HepG2 (cell line): ENCODE data around the gene PDK2. TPM values are rescaled to one million over a fixed set of nuclear protein-coding genes. Genes with fewer than 3 reads are reported as not detected.

Experiments used
- AKAP8 ChIP-seq: sonication (generic); formaldehyde crosslinking; IDR thresholded peaks from 2 replicates; pipeline ENCODE4 v1.5.1; 2020; ENCODE audit warnings: mild to moderate bottlenecking, missing genetic modification reagents
- DNMT3B ChIP-seq: conservative IDR thresholded peaks from 2 replicates; pipeline ENCODE4 v1.6.1; 2016; ENCODE audit warnings: missing biosample characterization, control low read depth
- FOXK1 ChIP-seq: sonication (generic); formaldehyde crosslinking; IDR thresholded peaks from 2 replicates; pipeline ENCODE4 v1.4.0; 2020; ENCODE audit warnings: low read depth, missing genetic modification reagents, borderline replicate concordance
- FOXO1 ChIP-seq: sonication (generic); formaldehyde crosslinking; IDR thresholded peaks from 2 replicates; pipeline ENCODE4 v1.4.0; 2020; ENCODE audit warnings: missing genetic modification reagents
- HNRNPL ChIP-seq: fragments of 200-400 bp; formaldehyde crosslinking; IDR thresholded peaks from 2 replicates; pipeline ENCODE4 v1.6.1; 2017; ENCODE audit warnings: mild to moderate bottlenecking, low read depth, low read length
- MEIS2 ChIP-seq: sonication (generic); formaldehyde crosslinking; IDR thresholded peaks from 2 replicates; pipeline ENCODE4 v1.9.0; 2021; ENCODE audit warnings: mild to moderate bottlenecking, missing genetic modification reagents
- MLX ChIP-seq: IDR thresholded peaks from 2 replicates; pipeline ENCODE4 v1.6.1; 2016
- RBM39 ChIP-seq: fragments of 200-400 bp; formaldehyde crosslinking; IDR thresholded peaks from one replicate; pipeline ENCODE4 v1.6.1; 2018; ENCODE audit warnings: antibody characterized with exemption, mild to moderate bottlenecking, low read depth, low read length; ENCODE audit not compliant: poor library complexity, severe bottlenecking
- SALL1 ChIP-seq: sonication (generic); formaldehyde crosslinking; IDR thresholded peaks from 2 replicates; pipeline ENCODE4 v1.8.0; 2022; ENCODE audit warnings: mild to moderate bottlenecking, missing genetic modification reagents
- SIN3A ChIP-seq: IDR thresholded peaks from 2 replicates; pipeline ENCODE4 v1.6.1; 2011; ENCODE audit warnings: low read depth, mild to moderate bottlenecking, control low read depth, low read length, borderline replicate concordance
- SNAI1 ChIP-seq: sonication (generic); formaldehyde crosslinking; IDR thresholded peaks from 2 replicates; pipeline ENCODE4 v1.5.0; 2020; ENCODE audit warnings: mild to moderate bottlenecking, missing genetic modification reagents, borderline replicate concordance
- SOX5 ChIP-seq: IDR thresholded peaks from 2 replicates; pipeline ENCODE4 v1.6.1; 2016; ENCODE audit warnings: borderline replicate concordance
- SOX6 ChIP-seq, 2 experiments: fragments of 450-650 bp in 1 of 2; sonication (generic) in 1 of 2; formaldehyde crosslinking in 1 of 2; IDR thresholded peaks; 2 replicates each; pipeline versions ENCODE4 v1.4.0 to v1.6.1; 2017 to 2020; ENCODE audit warnings: antibody characterized with exemption in 1 of 2, mild to moderate bottlenecking in 1 of 2, missing genetic modification reagents in 1 of 2
- SRSF1 ChIP-seq: fragments of 200-400 bp; formaldehyde crosslinking; optimal IDR thresholded peaks from 2 replicates; pipeline ENCODE3; 2017; ENCODE audit warnings: mild to moderate bottlenecking, low read depth, low read length, moderate library complexity
- XBP1 ChIP-seq: sonication (generic); formaldehyde crosslinking; IDR thresholded peaks from 2 replicates; pipeline ENCODE4 v1.5.0; 2020; ENCODE audit warnings: missing genetic modification reagents
- ZBTB4 ChIP-seq: sonication (generic); formaldehyde crosslinking; IDR thresholded peaks from 2 replicates; pipeline ENCODE4 v1.4.0; 2020; ENCODE audit warnings: missing genetic modification reagents, mild to moderate bottlenecking, borderline replicate concordance
- ZNF18 ChIP-seq: sonication (generic); formaldehyde crosslinking; IDR thresholded peaks from 2 replicates; pipeline ENCODE4 v1.8.0; 2022; ENCODE audit warnings: mild to moderate bottlenecking, missing genetic modification reagents; ENCODE audit not compliant: insufficient replicate concordance
- ZNF263 ChIP-seq: sonication (generic); formaldehyde crosslinking; IDR thresholded peaks from 2 replicates; pipeline ENCODE4 v1.4.0; 2020; ENCODE audit warnings: missing genetic modification reagents
- ZNF619 ChIP-seq: sonication (generic); formaldehyde crosslinking; IDR thresholded peaks from 2 replicates; pipeline ENCODE4 v1.4.0; 2020; ENCODE audit warnings: mild to moderate bottlenecking, missing genetic modification reagents
- ZNF629 ChIP-seq: sonication (generic); formaldehyde crosslinking; conservative IDR thresholded peaks from 2 replicates; pipeline ENCODE4 v1.5.0; 2020; ENCODE audit warnings: missing genetic modification reagents
- ZNF724P ChIP-seq: sonication (generic); formaldehyde crosslinking; IDR thresholded peaks from 2 replicates; pipeline ENCODE4 v1.8.0; 2022; ENCODE audit warnings: missing genetic modification reagents, borderline replicate concordance
- ZNF747 ChIP-seq: sonication (generic); formaldehyde crosslinking; IDR thresholded peaks from 2 replicates; pipeline ENCODE4 v1.8.1; 2023; ENCODE audit warnings: missing genetic modification reagents, mild to moderate bottlenecking, borderline replicate concordance
- ZNF788 ChIP-seq: sonication (generic); formaldehyde crosslinking; IDR thresholded peaks from 2 replicates; pipeline ENCODE4 v1.5.0; 2020; ENCODE audit warnings: mild to moderate bottlenecking, missing genetic modification reagents, borderline replicate concordance
- ZNF792 ChIP-seq: IDR thresholded peaks from 2 replicates; pipeline ENCODE4 v1.6.1; 2016
- polyA plus RNA-seq, 8 experiments: library from polyadenylated mRNA; depleted of rRNA in 3 of 8; stranded (reverse) in 7 of 8; unstranded in 1 of 8; fragments of >200 nt; fragmentation: Illumina TruSeq in 4 of 8; extraction: Trizol in 4 of 8; gene quantifications; 2 replicates each; pipeline versions ENCODE4 v1.2.1 to v1.2.3, GENCODE V29; 2011 to 2016; ENCODE audit warnings: low read depth in 4 of 8, missing spikeins in 1 of 8, mixed read lengths in 1 of 8; ENCODE audit not compliant: insufficient read depth in 1 of 8
- total RNA-seq, 5 experiments: library from RNA; depleted of rRNA; stranded (reverse); fragments of >200 nt; fragmentation: Illumina TruSeq; extraction: Trizol; gene quantifications; 2 replicates each; pipeline ENCODE4 v1.2.3, GENCODE V29; 2016; ENCODE audit warnings: low read depth in 1 of 5

Gene PDK2
- total and polyA plus RNA-seq, 2 of the 13 experiments (the other 11 are each of a cell fraction or from before 2014, with no cell fraction given), result 18.5 to 59.7 TPM

- TF ChIP-seq MEIS2 (CRISPR knock-in tag), result no peak
- peak; percentile 50; the same call in 1 of the 2 replicates for TF ChIP-seq SOX5
- TF ChIP-seq FOXO1 (CRISPR knock-in tag), result peak; percentile 84
- TF ChIP-seq MLX, result peak; percentile 96
- TF ChIP-seq ZNF724P, result peak; percentile 21; the same call in 1 of the 2 replicates
- 0 out of 2 replicates have a peak, but pooled peaks have one; percentile 21 for TF ChIP-seq ZNF619
- 0 out of 2 replicates have a peak, but pooled peaks have one; percentile 25 for TF ChIP-seq ZNF747 (CRISPR knock-in tag)
- TF ChIP-seq SNAI1 (CRISPR knock-in tag), result peak; percentile 56; the same call in 1 of the 2 replicates
- peak; percentile 93 for TF ChIP-seq ZNF263
- TF ChIP-seq RBM39, result peak; percentile 24
- TF ChIP-seq SALL1 (CRISPR knock-in tag), result peak; percentile 39
- TF ChIP-seq FOXK1, result peak; percentile 87; the same call in 1 of the 2 replicates
- TF ChIP-seq HNRNPL, result no peak
- peak; percentile 56; the same call in 1 of the 2 replicates for TF ChIP-seq ZBTB4 (CRISPR knock-in tag)
- TF ChIP-seq AKAP8 (CRISPR knock-in tag), result 0 out of 2 replicates have a peak, but pooled peaks have one; percentile 43
- TF ChIP-seq ZNF629 (CRISPR knock-in tag), result 0 out of 2 replicates have a peak, but pooled peaks have one; percentile 20
- TF ChIP-seq SIN3A, result peak; percentile 69; the same call in 1 of the 2 replicates
- TF ChIP-seq ZNF788, result peak; percentile 77; the same call in 1 of the 2 replicates
- TF ChIP-seq ZNF792 (CRISPR knock-in tag), result no peak
- peak; percentile 9 for TF ChIP-seq SRSF1
- 0 out of 2 replicates have a peak, but pooled peaks have one; percentile 45 for TF ChIP-seq DNMT3B (CRISPR knock-in tag)
- TF ChIP-seq SOX6 (IDR thresholded peaks at IDR 0.05), result no peak
- 0 out of 2 replicates have a peak, but pooled peaks have one; percentile 26 for TF ChIP-seq SOX6 (CRISPR knock-in tag; IDR thresholded peaks at IDR 0.05)
- TF ChIP-seq ZNF18 (CRISPR knock-in tag), result no peak
- TF ChIP-seq XBP1 (CRISPR knock-in tag), result no peak
Measured at GRCh38 chr17:50101346-50102163, 6.4 kb downstream of the PDK2 start (continued).
